HCT116 (cell line): ENCODE measurements around the gene TNKS1BP1. TPM values are rescaled to one million over a fixed set of nuclear protein-coding genes. Genes with fewer than 3 reads are reported as not detected.

Experiments used
- ATAC-seq: fragments of 200-7000 bp; cut with Tn5 transposase; 2 replicates; pipeline ENCODE4 v1.9.1; 2020; ENCODE audit warnings: mild to moderate bottlenecking, moderate library complexity
- BruUV-seq: library from RNA; stranded (reverse); fragments of 400-500 nt; replicated peaks from 2 replicates; lab custom pipeline; 2021; lab: Mats Ljungman, UMichigan
- CTCF ChIA-PET: fragments of 300-600 bp; sonication (Branson Sonifier 250); formaldehyde crosslinking; loops from one replicate; lab custom pipeline; 2021; ENCODE audit warnings: antibody characterized with exemption; lab: Charles Lee
- POLR2A ChIA-PET: fragments of 300-600, 350-600 bp; sonication (Branson Sonifier 250); formaldehyde crosslinking; loops from one replicate; lab custom pipeline; 2021; ENCODE audit warnings: antibody characterized with exemption; lab: Charles Lee
- RAD21 ChIA-PET, 2 experiments: fragments of 300-600 bp; sonication (Branson Sonifier 250); formaldehyde crosslinking; loops; one replicate each; lab custom pipeline; 2023; ENCODE audit warnings: low total read pairs in 2 of 2; ENCODE audit not compliant: uncharacterized antibody in 2 of 2, unreplicated experiment in 2 of 2, low non-redundant PET in 1 of 2; lab: Charles Lee
- DNase-seq: peaks from one replicate; pipeline ENCODE4 v3.0.0-alpha.2; 2010; ENCODE audit warnings: low read depth, low spot score
- H2AFZ ChIP-seq: fragments of 200-600 bp; shearing (Covaris generic), sonication (generic); 2 replicates; pipeline ENCODE4 v1.6.1; 2017; ENCODE audit warnings: low read depth, mixed run types, mixed read lengths, antibody characterized with exemption, low read length; ENCODE audit not compliant: poor library complexity, severe bottlenecking
- H3K27ac ChIP-seq: 2 replicates; pipeline ENCODE4 v1.5.1; 2012; ENCODE audit warnings: low read depth, low read length
- H3K27me3 ChIP-seq: fragments of 200-600 bp; sonication (generic); 2 replicates; pipeline ENCODE4 v1.6.1; 2016; ENCODE audit warnings: mixed run types, low read length, mixed read lengths; ENCODE audit not compliant: insufficient read depth
- H3K36me3 ChIP-seq, 2 experiments: fragments of 200-500 bp in 1 of 2; fragments of 200-600 bp in 1 of 2; sonication (Bioruptor generic) in 1 of 2; sonication (generic) in 1 of 2; 2 replicates each; pipeline versions ENCODE4 v1.5.1 to v1.6.1; 2014 to 2016; ENCODE audit warnings: low read length in 2 of 2, inconsistent platforms in 1 of 2, mixed read lengths in 1 of 2, mixed run types in 1 of 2; ENCODE audit not compliant: insufficient read depth in 2 of 2, control insufficient read depth in 1 of 2
- H3K4me1 ChIP-seq, 2 experiments: fragments of 200-600 bp in 1 of 2; sonication (generic) in 1 of 2; 2 replicates each; pipeline versions ENCODE4 v1.5.1 to v1.6.1; 2012 to 2017; ENCODE audit warnings: low read length in 2 of 2, inconsistent platforms in 1 of 2, mild to moderate bottlenecking in 1 of 2, mixed read lengths in 1 of 2, mixed run types in 1 of 2, moderate library complexity in 1 of 2; ENCODE audit not compliant: insufficient read depth in 2 of 2, control insufficient read depth in 1 of 2
- H3K4me2 ChIP-seq: fragments of 200-600 bp; sonication (generic); 2 replicates; pipeline ENCODE4 v1.6.1; 2017; ENCODE audit warnings: mixed run types, low read length, mixed read lengths
- H3K4me3 ChIP-seq, 2 experiments: fragments of 200-600 bp in 1 of 2; sonication (generic) in 1 of 2; replicated peaks in 1 of 2; 2 replicates each; pipeline ENCODE4 v1.5.1; 2011 to 2016; ENCODE audit warnings: low read length in 2 of 2, control low read depth in 1 of 2, low read depth in 1 of 2, mild to moderate bottlenecking in 1 of 2, mixed read lengths in 1 of 2, mixed run types in 1 of 2
- H3K79me2 ChIP-seq: fragments of 200-600 bp; sonication (generic); 2 replicates; pipeline ENCODE4 v1.6.1; 2017; ENCODE audit warnings: mild to moderate bottlenecking, mixed run types, low read length, moderate library complexity, mixed read lengths; ENCODE audit not compliant: insufficient read depth
- H3K9ac ChIP-seq: fragments of 200-600 bp; sonication (generic); 2 replicates; pipeline ENCODE4 v1.6.1; 2016; ENCODE audit warnings: low read length, mixed read lengths
- H3K9me2 ChIP-seq: fragments of 200-600 bp; sonication (generic), shearing (Covaris generic); 2 replicates; pipeline ENCODE4 v1.6.1; 2017; ENCODE audit warnings: mixed run types, mild to moderate bottlenecking, moderate library complexity; ENCODE audit not compliant: insufficient read depth
- H3K9me3 ChIP-seq, 2 experiments: fragments of 200-500 bp in 1 of 2; fragments of 200-600 bp in 1 of 2; sonication (Bioruptor generic) in 1 of 2; sonication (generic) in 1 of 2; 2 replicates each; pipeline ENCODE4 v1.6.1; 2014 to 2017; ENCODE audit warnings: low read length in 2 of 2, mixed read lengths in 2 of 2, inconsistent platforms in 1 of 2, low read depth in 1 of 2, mild to moderate bottlenecking in 1 of 2, mixed run types in 1 of 2, moderate library complexity in 1 of 2; ENCODE audit not compliant: control insufficient read depth in 1 of 2, insufficient read depth in 1 of 2
- H4K20me1 ChIP-seq: fragments of 200-600 bp; sonication (generic), shearing (Covaris generic); 2 replicates; pipeline ENCODE4 v1.6.1; 2017; ENCODE audit warnings: mixed run types, mild to moderate bottlenecking, moderate library complexity; ENCODE audit not compliant: insufficient read depth
- CEBPB ChIP-seq: IDR thresholded peaks from 2 replicates; pipeline ENCODE4 v1.6.1; 2012; ENCODE audit warnings: low read depth
- ELF1 ChIP-seq: IDR thresholded peaks from 2 replicates; pipeline ENCODE4 v1.6.1; 2012; ENCODE audit warnings: low read depth, borderline replicate concordance
- EZH2 ChIP-seq: fragments of 200-600 bp; sonication (generic); IDR thresholded peaks from 2 replicates; pipeline ENCODE4 v1.6.1; 2017; ENCODE audit warnings: antibody characterized with exemption, mixed run types
- EZH2phosphoT487 ChIP-seq: fragments of 200-600 bp; IDR thresholded peaks from 2 replicates; pipeline ENCODE4 v1.6.1; 2018; ENCODE audit warnings: antibody characterized with exemption, borderline replicate concordance
- POLR2A ChIP-seq: IDR thresholded peaks from 2 replicates; pipeline ENCODE4 v1.7.0; 2011; ENCODE audit warnings: borderline replicate concordance; ENCODE audit not compliant: insufficient read depth, insufficient read length; ENCODE audit errors: extremely low read depth
- POLR2AphosphoS5 ChIP-seq: IDR thresholded peaks from 2 replicates; pipeline ENCODE4 v1.6.1; 2011; ENCODE audit warnings: mild to moderate bottlenecking, low read depth, low read length, moderate library complexity
- RAD21 ChIP-seq: IDR thresholded peaks from 2 replicates; pipeline ENCODE4 v1.6.1; 2012; ENCODE audit warnings: low read depth, mild to moderate bottlenecking
- SIN3A ChIP-seq: IDR thresholded peaks from 2 replicates; pipeline ENCODE4 v1.6.1; 2012; ENCODE audit warnings: low read depth
- SRF ChIP-seq: IDR thresholded peaks from 2 replicates; pipeline ENCODE4 v1.6.1; 2012; ENCODE audit warnings: low read depth
- YY1 ChIP-seq: IDR thresholded peaks from 2 replicates; pipeline ENCODE4 v1.6.1; 2011; ENCODE audit warnings: low read length, low read depth, moderate library complexity, mild to moderate bottlenecking; ENCODE audit not compliant: insufficient replicate concordance; ENCODE audit errors: extremely low read depth
- ZFX ChIP-seq: fragments of 450-650 bp; IDR thresholded peaks from 2 replicates; pipeline ENCODE4 v1.6.1; 2017
- ZNF274 ChIP-seq: fragments of 200-500 bp; sonication (Bioruptor generic); IDR thresholded peaks from 2 replicates; pipeline ENCODE4 v1.6.1; 2014; ENCODE audit warnings: mild to moderate bottlenecking, low read depth, low read length, inconsistent platforms
- intact Hi-C: fragments of 100-400 bp; cut with micrococcal nuclease; formaldehyde crosslinking; loops from 2 replicates; pipeline ENCODE4 v1.10.0; 2022
- total RNA-seq: library from RNA; stranded (reverse); gene quantifications from one replicate; pipeline ENCODE4 v1.2.1, GENCODE V29; 2021; ENCODE audit not compliant: unreplicated experiment
- TF ChIP-seq, protein P1 (sequence below), 3 experiments: fragments of 200-600 bp in 1 of 3; sonication (generic) in 1 of 3; IDR thresholded peaks in 2 of 3; conservative IDR thresholded peaks in 1 of 3; 2 replicates each; pipeline ENCODE4 v1.5.1; 2012 to 2017; ENCODE audit warnings: low read depth in 2 of 3, low read length in 2 of 3, antibody characterized with exemption in 1 of 3, borderline replicate concordance in 1 of 3, control low read depth in 1 of 3, mild to moderate bottlenecking in 1 of 3, mixed read lengths in 1 of 3, mixed run types in 1 of 3, moderate library complexity in 1 of 3; ENCODE audit not compliant: insufficient read depth in 1 of 3
- TF ChIP-seq, protein P2 (sequence below): IDR thresholded peaks from 2 replicates; pipeline ENCODE4 v1.6.1; 2012
- TF ChIP-seq, protein P3 (sequence below): IDR thresholded peaks from 2 replicates; pipeline ENCODE4 v1.6.1; 2012
- TF ChIP-seq, protein P4 (sequence below): IDR thresholded peaks from 2 replicates; pipeline ENCODE4 v1.6.1; 2011; ENCODE audit warnings: mild to moderate bottlenecking, low read length, moderate library complexity; ENCODE audit not compliant: insufficient replicate concordance; ENCODE audit errors: extremely low read depth

The TNKS1BP1 gene
- total RNA-seq, 1 experiment from 2014 or later = 77.6 TPM

DNA sequence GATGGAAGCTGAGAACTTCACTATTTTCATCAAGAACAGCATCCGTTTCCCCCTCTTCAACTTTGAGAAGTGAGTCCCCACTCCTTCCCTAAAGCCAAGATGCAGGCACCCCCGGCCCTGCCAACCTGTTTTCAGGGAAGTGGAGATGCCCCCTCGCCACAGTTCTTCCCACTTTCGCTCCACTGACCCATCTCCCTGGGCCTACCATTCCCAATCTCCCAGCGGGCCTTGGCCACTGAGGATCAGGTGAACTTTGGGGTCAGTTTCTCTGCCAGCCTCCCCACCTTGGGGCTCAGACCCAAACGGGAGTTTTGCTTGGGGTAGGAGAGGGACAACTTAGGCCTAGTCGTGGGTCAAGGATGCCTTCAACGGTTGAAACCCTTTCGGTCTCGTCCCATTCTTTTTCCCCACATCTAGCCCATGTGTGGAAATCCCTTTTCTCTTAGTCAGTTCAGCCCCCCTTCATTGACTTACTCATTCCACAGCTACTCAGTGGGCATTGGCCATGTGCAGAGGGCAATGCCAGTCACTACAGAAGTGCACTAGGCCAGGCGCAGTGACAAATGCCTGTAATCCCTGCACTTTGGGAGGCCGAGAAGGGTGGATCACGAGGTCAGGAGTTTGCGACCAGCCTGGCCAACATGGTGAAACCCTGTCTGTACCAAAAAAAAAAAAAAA lies 24.0 kb upstream of the TNKS1BP1 start:
- POLR2A ChIA-PET = no interaction called here
- intact Hi-C loops = loop anchor here (5.0 kb wide), 3 partner anchors 109 to 554 kb away; no protein-coding TSS in a partner anchor

More for the DNA sequence above, 24.0 kb upstream of the TNKS1BP1 start:
- Histone ChIP-seq H3K36me3 (no peaks in the 10 kb centered on the region), H3K4me1 (peaks cover 3 to 19% of the 10 kb centered on the region in 2 experiments; a peak in 3 of 4 replicates), H3K4me2 (no peak overlapping the region), H3K9me3 (no peaks in the 10 kb centered on the region), H3K9ac (no peak overlapping the region)
- RAD21 ChIA-PET = no interaction called here
- TF ChIP-seq EZH2 (no peak), RAD21 (no peak), ZNF274 (no peak), ELF1 (no peak), POLR2AphosphoS5 (no peak), SRF (no peak), ZFX (no peak), SIN3A (no peak), POLR2A (no peak), EZH2phosphoT487 (no peak), YY1 (no peak), CEBPB (no peak)
- TF ChIP-seq, protein P1, sequence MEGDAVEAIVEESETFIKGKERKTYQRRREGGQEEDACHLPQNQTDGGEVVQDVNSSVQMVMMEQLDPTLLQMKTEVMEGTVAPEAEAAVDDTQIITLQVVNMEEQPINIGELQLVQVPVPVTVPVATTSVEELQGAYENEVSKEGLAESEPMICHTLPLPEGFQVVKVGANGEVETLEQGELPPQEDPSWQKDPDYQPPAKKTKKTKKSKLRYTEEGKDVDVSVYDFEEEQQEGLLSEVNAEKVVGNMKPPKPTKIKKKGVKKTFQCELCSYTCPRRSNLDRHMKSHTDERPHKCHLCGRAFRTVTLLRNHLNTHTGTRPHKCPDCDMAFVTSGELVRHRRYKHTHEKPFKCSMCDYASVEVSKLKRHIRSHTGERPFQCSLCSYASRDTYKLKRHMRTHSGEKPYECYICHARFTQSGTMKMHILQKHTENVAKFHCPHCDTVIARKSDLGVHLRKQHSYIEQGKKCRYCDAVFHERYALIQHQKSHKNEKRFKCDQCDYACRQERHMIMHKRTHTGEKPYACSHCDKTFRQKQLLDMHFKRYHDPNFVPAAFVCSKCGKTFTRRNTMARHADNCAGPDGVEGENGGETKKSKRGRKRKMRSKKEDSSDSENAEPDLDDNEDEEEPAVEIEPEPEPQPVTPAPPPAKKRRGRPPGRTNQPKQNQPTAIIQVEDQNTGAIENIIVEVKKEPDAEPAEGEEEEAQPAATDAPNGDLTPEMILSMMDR (IDR thresholded peaks at IDR 0.05 in 2 of 3, conservative IDR thresholded peaks at IDR 0.05 in 1 of 3; ENCODE audit: borderline replicate concordance in 1 of 3, insufficient read depth in 1 of 3, low read depth in 2 of 3, low read length in 2 of 3) = no peak
- TF ChIP-seq, protein P2, sequence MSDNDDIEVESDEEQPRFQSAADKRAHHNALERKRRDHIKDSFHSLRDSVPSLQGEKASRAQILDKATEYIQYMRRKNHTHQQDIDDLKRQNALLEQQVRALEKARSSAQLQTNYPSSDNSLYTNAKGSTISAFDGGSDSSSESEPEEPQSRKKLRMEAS = no peak
- TF ChIP-seq, protein P3, sequence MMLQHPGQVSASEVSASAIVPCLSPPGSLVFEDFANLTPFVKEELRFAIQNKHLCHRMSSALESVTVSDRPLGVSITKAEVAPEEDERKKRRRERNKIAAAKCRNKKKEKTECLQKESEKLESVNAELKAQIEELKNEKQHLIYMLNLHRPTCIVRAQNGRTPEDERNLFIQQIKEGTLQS = no peak
- TF ChIP-seq, protein P4, sequence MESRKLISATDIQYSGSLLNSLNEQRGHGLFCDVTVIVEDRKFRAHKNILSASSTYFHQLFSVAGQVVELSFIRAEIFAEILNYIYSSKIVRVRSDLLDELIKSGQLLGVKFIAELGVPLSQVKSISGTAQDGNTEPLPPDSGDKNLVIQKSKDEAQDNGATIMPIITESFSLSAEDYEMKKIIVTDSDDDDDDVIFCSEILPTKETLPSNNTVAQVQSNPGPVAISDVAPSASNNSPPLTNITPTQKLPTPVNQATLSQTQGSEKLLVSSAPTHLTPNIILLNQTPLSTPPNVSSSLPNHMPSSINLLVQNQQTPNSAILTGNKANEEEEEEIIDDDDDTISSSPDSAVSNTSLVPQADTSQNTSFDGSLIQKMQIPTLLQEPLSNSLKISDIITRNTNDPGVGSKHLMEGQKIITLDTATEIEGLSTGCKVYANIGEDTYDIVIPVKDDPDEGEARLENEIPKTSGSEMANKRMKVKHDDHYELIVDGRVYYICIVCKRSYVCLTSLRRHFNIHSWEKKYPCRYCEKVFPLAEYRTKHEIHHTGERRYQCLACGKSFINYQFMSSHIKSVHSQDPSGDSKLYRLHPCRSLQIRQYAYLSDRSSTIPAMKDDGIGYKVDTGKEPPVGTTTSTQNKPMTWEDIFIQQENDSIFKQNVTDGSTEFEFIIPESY = no peak
- TF ChIP-seq, all 23 proteins: peak for 0
- DNase-seq (no peak), ATAC-seq (no peak)
- Histone ChIP-seq H3K4me3 (no peak overlapping the region), H3K9me2 (no peaks in the 10 kb centered on the region), H2AFZ (no peak overlapping the region), H3K27ac (no peak overlapping the region), H3K79me2 (no peaks in the 10 kb centered on the region), H3K27me3 (no peaks in the 10 kb centered on the region), H4K20me1 (no peaks in the 10 kb centered on the region)
- no TSS peak for BruUV-seq
- CTCF ChIA-PET = interaction anchor here (0.8 to 2.1 kb wide), 4 partner anchors 23 to 1809 kb away, joined by 3 to 6 read pairs (median 4); no protein-coding TSS in a partner anchor
